Ascending aorta (tissue), 2 donors: ENCODE measurements around the gene AKNA. TPM values are rescaled to one million over a fixed set of nuclear protein-coding genes. Genes with fewer than 3 reads are reported as not detected.

Experiments used
- DNase-seq, 2 donors: peaks; one replicate each; pipeline ENCODE4 v3.0.0-alpha.2; 2019; ENCODE audit warnings: low spot score in 2 of 2
- H3K27ac ChIP-seq, 2 donors: fragments of 200-600 bp; sonication (generic); one replicate each; pipeline ENCODE4 v1.5.1; 2016 to 2017; ENCODE audit warnings: mild to moderate bottlenecking in 1 of 2
- H3K27me3 ChIP-seq: fragments of 200-600 bp; sonication (generic); one replicate; pipeline ENCODE4 v1.5.1; 2017
- H3K36me3 ChIP-seq, 2 donors: fragments of 200-600 bp; sonication (generic); one replicate each; pipeline ENCODE4 v1.5.1; 2016
- H3K4me1 ChIP-seq, 2 donors: fragments of 200-600 bp; sonication (generic); one replicate each; pipeline ENCODE4 v1.5.1; 2016 to 2017; ENCODE audit warnings: mild to moderate bottlenecking in 1 of 2
- H3K4me3 ChIP-seq, 2 donors: fragments of 200-600 bp; sonication (generic); one replicate each; pipeline ENCODE4 v1.5.1; 2016 to 2017; ENCODE audit warnings: mild to moderate bottlenecking in 1 of 2
- H3K9me3 ChIP-seq, 2 donors: fragments of 200-600 bp; sonication (generic); one replicate each; pipeline ENCODE4 v1.5.1; 2016
- intact Hi-C: fragments of 100-400 bp; cut with DNase I; formaldehyde crosslinking; loops from one replicate; pipeline ENCODE4 v1.15.1; 2023
- total RNA-seq: library from RNA; depleted of rRNA; stranded (reverse); fragments of >200 nt; gene quantifications from one replicate; pipeline ENCODE4 v1.1.0, GENCODE V29; 2016
- TF ChIP-seq, protein P1 (sequence below), 3 experiments: fragments of 200-600 bp in 2 of 3; fragments of 450-650 bp in 1 of 3; sonication (generic) in 2 of 3; IDR thresholded peaks; one replicate each; pipeline ENCODE4 v1.5.1; 2016 to 2019; ENCODE audit warnings: antibody characterized with exemption in 3 of 3, mild to moderate bottlenecking in 1 of 3, moderate library complexity in 1 of 3

The AKNA gene
- total RNA-seq, 1 donor from 2014 or later = 87.9 TPM

DNA sequence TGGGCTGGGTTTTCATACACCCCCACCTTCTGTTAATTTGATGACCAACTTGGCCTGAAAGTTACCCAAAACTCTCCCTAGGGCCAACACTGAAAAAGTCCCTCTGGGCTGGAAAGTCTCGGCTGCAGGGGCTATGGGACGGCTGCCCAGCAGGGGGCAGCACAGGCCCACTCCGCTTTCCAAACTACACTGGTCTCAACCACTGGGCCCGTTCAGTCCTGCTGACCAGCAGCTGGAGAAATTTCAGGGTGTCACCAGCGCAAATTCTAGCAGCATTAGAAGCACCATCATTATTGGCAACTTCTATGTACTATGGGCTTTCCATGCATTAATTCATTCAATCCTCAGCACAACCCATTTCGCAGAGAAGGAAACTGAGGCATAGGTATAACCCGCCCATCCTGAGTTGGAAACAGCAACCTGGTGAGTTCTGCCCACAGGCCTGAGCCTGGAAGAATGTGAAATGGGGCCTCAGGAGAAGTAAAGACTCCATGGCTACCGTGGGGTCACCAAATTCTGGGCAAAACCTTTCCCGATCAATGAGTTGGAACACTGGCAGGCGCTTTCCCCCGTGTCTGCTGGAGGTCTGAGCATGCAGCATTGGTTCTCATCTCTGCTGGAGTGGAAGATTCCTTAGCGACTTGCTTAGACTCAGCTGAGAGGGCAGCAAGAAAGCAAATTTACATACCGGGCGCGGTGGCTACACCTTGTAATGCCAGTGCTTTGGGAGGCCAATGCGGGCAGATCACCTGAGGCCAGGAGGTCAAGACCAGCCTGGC is 48.5 kb downstream of the AKNA start:
- intact Hi-C loops = loop anchor here (5.0 kb wide), 1 partner anchor 313 kb away; no protein-coding TSS in a partner anchor
- Histone ChIP-seq H3K9me3 (no peaks in the 10 kb centered on the region), H3K27me3 (no peaks in the 10 kb centered on the region), H3K4me1 (peaks cover 0 to 3% of the 10 kb centered on the region in 2 donors), H3K36me3 (peaks cover 76 to 94% of the 10 kb centered on the region in 2 donors), H3K4me3 (no peak overlapping the region), H3K27ac (no peak overlapping the region)
- DNase-seq = no peak
- TF ChIP-seq, protein P1, sequence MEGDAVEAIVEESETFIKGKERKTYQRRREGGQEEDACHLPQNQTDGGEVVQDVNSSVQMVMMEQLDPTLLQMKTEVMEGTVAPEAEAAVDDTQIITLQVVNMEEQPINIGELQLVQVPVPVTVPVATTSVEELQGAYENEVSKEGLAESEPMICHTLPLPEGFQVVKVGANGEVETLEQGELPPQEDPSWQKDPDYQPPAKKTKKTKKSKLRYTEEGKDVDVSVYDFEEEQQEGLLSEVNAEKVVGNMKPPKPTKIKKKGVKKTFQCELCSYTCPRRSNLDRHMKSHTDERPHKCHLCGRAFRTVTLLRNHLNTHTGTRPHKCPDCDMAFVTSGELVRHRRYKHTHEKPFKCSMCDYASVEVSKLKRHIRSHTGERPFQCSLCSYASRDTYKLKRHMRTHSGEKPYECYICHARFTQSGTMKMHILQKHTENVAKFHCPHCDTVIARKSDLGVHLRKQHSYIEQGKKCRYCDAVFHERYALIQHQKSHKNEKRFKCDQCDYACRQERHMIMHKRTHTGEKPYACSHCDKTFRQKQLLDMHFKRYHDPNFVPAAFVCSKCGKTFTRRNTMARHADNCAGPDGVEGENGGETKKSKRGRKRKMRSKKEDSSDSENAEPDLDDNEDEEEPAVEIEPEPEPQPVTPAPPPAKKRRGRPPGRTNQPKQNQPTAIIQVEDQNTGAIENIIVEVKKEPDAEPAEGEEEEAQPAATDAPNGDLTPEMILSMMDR (IDR thresholded peaks at IDR 0.05) = peak; percentile 73 to 83 (median 75)

DNA sequence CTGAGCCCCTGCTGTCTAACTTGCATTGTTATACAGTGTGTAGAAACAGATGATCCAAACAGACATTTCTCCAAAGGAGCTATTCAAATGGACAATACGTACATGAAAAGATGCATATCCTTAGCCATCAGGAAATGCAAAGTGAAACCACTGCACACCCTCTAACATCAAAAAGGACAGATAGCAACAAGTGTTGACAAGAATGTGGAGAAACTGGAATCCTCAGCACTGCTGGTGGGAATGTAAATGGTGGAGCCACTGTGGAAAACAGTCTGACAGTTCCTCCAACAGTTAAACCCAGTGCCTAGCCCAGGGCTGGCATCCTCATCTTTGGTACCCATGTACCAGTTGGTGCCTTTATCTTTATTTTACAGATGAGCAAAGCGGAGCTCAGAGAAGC is 49.6 kb downstream of the AKNA start:
- intact Hi-C loops = loop anchor here (5.0 kb wide), 1 partner anchor 314 kb away; no protein-coding TSS in a partner anchor

DNA sequence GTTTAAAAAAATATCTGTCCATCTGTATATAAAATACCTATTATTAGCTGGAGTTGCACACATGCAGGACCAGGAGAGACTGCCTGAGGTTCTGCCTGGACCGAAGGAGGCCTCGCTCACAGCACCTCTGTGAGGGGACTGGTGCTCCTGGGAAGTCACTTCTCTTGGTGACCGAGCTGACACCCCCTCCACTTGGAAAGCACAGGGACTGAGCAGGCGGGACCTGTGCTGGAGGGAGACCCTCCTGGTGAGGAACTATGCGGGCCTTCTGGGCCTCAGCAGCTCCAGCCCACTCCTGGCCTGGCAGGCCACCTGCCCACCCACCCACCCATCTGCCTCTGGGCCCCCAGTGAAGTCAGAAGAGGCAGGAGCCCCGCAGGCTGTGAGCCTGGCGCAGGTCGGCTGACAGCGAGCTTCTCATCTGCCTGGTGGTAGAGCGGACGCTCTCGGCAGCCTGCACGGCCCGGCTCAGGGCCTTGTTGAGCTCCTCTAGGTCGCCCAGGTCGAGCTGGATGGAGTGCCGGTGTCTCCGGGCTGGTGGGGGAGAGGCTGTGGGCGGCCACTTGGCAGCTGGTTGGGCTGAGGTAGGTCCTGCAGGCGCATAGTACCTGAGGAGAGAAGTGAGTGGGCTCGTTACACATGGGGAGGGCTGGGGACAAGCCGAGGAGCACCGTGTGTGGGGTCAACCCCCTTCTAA is 50.9 kb downstream of the AKNA start:
- Histone ChIP-seq H3K27me3 (no peaks in the 10 kb centered on the region), H3K27ac (no peak overlapping the region), H3K36me3 (peaks cover 56 to 70% of the 10 kb centered on the region in 2 donors), H3K4me3 (no peak overlapping the region), H3K4me1 (peaks cover 0 to 3% of the 10 kb centered on the region in 2 donors), H3K9me3 (no peaks in the 10 kb centered on the region)
- TF ChIP-seq, protein P1 (IDR thresholded peaks at IDR 0.05) = no peak
- no peak for DNase-seq
- intact Hi-C loops = loop anchor here (5.0 kb wide), 1 partner anchor 315 kb away; no protein-coding TSS in a partner anchor

More for the DNA sequence above, 49.6 kb downstream of the AKNA start:
- H3K27ac ChIP-seq = no peak overlapping the region
- H3K9me3 ChIP-seq = no peaks in the 10 kb centered on the region
- peaks cover 68 to 83% of the 10 kb centered on the region in 2 donors for H3K36me3 ChIP-seq
- H3K27me3 ChIP-seq = no peaks in the 10 kb centered on the region
- no peak overlapping the region for H3K4me3 ChIP-seq
- DNase-seq = no peak
- TF ChIP-seq, protein P1 (IDR thresholded peaks at IDR 0.05) = no peak
- H3K4me1 ChIP-seq = peaks cover 0 to 3% of the 10 kb centered on the region in 2 donors

DNA sequence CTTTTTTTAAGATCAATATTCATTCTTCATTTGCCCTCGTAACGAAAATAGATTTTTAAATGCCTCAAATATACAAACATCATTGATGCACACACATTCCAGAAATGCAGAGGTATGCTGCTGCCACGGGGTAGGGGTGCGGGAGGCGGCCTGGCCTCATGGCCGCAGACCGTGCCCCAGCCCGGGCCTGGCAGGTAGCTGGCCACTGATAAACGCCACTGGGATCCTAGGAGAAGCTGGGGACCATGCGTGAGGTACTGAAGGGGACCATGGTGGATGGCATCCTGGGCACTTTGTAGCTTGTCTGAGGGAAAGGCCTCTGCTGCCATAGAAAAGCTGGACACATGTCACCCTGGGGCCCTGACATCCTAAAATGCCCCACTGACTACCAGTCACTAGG is 51.6 kb downstream of the AKNA start:
- DNase-seq = no peak
- intact Hi-C loops = loop anchor here (5.0 kb wide), 1 partner anchor 316 kb away; no protein-coding TSS in a partner anchor
- no peaks in the 10 kb centered on the region for H3K9me3 ChIP-seq
- H3K4me1 ChIP-seq = peaks cover 0 to 3% of the 10 kb centered on the region in 2 donors
- no peak overlapping the region for H3K27ac ChIP-seq
- peaks cover 50 to 63% of the 10 kb centered on the region in 2 donors for H3K36me3 ChIP-seq
- TF ChIP-seq, protein P1 (IDR thresholded peaks at IDR 0.05) = no peak
- H3K4me3 ChIP-seq = no peak overlapping the region
- no peaks in the 10 kb centered on the region for H3K27me3 ChIP-seq

DNA sequence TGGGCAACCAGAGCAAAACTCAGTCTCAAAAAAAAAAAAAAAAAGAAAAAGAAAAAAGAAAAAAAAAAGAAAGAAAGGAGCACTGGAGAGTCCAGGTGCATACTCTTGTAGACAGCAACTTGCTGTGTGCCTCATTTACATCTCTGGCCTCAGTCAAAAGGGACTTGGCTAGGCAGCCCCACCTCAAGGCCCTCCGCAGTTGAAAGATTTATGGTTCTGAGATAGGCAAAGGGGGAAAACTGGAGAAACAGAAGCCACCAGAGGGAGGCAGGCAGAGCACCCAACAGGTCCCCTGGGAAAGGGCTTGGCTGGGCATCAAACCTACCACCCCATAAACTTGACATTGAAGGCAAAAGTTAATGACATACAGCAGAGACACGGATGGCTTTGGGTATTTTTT is 52.0 kb downstream of the AKNA start:
- no peaks in the 10 kb centered on the region for H3K9me3 ChIP-seq
- DNase-seq = no peak
- TF ChIP-seq, protein P1 (IDR thresholded peaks at IDR 0.05) = no peak
- H3K27ac ChIP-seq = no peak overlapping the region
- no peaks in the 10 kb centered on the region for H3K27me3 ChIP-seq
- H3K4me3 ChIP-seq = no peak overlapping the region
- H3K36me3 ChIP-seq = peaks cover 46 to 59% of the 10 kb centered on the region in 2 donors
- peaks cover 0 to 3% of the 10 kb centered on the region in 2 donors for H3K4me1 ChIP-seq
- intact Hi-C loops = loop anchor here (5.0 kb wide), 1 partner anchor 317 kb away; no protein-coding TSS in a partner anchor
